ENCODE results near the gene TMCC2. TPM values are rescaled to one million over a fixed set of nuclear protein-coding genes. Genes with fewer than 3 reads are reported as not detected.
"Not testable (repeated sequence)": the region's sequence is repeated elsewhere in the genome, so short reads cannot be mapped to it uniquely, and the experiment has no call there.

Gene TMCC2
- total RNA-seq, 4 donors from 2014 or later = 0.96 to 4.9 (median 2.2) TPM

- DNase-seq (ENCODE audit: low spot score) (no peak), ATAC-seq (ENCODE audit: low FRiP score) (no peak)
- TF ChIP-seq, protein P1, sequence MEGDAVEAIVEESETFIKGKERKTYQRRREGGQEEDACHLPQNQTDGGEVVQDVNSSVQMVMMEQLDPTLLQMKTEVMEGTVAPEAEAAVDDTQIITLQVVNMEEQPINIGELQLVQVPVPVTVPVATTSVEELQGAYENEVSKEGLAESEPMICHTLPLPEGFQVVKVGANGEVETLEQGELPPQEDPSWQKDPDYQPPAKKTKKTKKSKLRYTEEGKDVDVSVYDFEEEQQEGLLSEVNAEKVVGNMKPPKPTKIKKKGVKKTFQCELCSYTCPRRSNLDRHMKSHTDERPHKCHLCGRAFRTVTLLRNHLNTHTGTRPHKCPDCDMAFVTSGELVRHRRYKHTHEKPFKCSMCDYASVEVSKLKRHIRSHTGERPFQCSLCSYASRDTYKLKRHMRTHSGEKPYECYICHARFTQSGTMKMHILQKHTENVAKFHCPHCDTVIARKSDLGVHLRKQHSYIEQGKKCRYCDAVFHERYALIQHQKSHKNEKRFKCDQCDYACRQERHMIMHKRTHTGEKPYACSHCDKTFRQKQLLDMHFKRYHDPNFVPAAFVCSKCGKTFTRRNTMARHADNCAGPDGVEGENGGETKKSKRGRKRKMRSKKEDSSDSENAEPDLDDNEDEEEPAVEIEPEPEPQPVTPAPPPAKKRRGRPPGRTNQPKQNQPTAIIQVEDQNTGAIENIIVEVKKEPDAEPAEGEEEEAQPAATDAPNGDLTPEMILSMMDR (IDR thresholded peaks at IDR 0.05) = no peak
Measured at GRCh38 chr1:205230982-205231381, 3.2 kb downstream of the TMCC2 start.

DNA sequence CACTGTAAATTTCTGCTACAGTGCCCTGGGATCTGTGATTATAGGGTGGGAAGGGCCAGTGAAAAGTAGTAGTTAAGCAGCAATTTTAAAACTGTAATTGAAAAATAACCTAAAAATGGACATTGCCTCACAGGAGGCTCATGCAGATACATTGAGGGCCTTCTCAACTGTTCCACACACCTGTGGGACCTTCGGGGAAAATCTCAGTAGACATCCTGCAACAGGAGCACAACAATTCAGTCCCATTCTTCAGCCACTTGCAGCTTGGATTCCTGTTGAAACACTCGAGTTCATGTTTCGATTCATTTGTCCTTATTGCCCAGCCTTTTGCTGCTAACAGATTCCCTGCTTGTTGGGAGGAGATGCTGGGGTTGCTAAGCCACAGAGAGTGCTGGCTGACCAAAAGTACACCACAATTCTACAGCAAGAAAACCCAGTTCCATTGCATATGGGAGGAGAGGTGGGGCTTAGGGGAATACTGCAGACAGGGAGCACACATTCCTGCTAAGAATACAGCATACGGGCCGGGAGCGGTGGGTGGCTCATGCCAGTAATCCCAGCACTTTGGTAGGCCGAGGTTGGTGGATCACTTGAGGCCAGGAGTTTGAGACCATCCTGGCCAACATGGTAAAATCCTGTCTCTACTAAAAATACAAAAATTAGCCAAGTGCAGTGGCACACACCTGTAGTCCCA is 4.5 kb downstream of the TMCC2 start:
- DNase-seq (ENCODE audit: low spot score) (no peak), ATAC-seq (ENCODE audit: low FRiP score) (no peak)
- TF ChIP-seq, protein P1 (IDR thresholded peaks at IDR 0.05) = no peak

DNA sequence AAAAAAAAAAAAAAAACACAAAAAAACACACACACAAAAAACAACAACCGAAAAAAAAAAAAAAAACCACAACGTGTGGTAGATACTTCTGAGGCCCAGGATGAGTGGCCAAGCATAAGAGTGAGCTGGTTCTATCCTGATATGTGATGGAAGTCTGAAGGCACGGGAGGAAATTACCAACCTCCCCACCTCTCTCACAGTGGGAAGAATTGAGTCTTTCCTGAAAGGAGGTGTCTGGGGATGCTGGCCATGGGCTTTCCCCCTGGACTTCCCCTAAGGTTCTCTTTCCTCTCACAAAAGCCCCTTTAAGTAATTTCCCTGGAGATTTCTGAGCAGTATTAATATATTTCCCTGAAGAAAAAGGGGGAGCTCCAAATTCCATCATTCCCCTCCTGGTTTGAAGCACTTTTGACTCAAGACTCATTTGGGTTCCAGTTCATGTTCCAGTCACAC is 5.2 kb downstream of the TMCC2 start:
- TF ChIP-seq, protein P1 (IDR thresholded peaks at IDR 0.05) = no peak
- ATAC-seq (ENCODE audit: low FRiP score) (no peak), DNase-seq (ENCODE audit: low spot score) (no peak)

DNA sequence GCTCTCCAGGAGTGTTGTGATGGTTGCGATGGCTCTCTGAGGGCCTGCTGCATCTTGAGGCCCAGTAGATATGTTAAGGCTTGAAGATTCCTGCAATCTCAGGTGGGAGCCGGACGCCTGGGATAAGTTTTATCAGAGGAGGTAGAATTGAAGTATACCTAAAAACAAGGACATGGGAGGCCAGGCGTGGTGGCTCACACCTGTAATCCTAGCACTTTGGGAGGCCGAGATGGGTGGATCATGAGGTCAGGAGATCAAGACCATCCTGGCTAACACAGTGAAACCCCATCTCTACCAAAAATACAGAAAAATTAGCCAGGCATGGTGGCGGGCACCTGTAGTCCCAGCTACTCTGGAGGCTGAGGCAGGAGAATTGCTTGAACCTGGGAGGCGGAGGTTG is 6.2 kb downstream of the TMCC2 start:
- not testable (repeated sequence) for DNase-seq (ENCODE audit: low spot score)

GRCh38 chr1:205235951-205236350 is 8.2 kb downstream of the TMCC2 start:
- ATAC-seq (ENCODE audit: low FRiP score) (no peak), DNase-seq (ENCODE audit: low spot score) (no peak)
- TF ChIP-seq, protein P1 (IDR thresholded peaks at IDR 0.05) = no peak

More for the DNA sequence above, 6.2 kb downstream of the TMCC2 start:
- ATAC-seq (ENCODE audit: low FRiP score) = not testable (repeated sequence)

DNA sequence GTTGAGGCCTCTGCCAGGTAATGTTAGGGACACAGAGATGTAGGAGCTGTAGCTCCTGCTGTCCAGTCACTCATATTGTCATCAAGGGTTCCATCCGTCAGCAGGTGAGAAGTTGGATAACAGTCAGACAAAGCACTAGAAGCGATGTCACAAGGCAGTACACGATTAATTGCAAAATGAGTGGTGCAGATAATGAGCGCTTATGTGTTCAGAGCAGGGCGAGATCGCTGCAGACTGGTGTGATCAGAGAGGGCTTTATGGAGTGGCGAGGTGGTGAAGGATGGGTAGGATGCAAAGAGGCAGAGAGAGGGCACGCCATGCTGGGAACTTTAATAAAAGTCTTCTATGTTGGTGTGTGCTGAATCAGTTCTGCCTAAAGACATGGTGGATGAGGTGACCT is 8.8 kb downstream of the TMCC2 start:
- ATAC-seq (ENCODE audit: low FRiP score) (no peak), DNase-seq (ENCODE audit: low spot score) (no peak)
- TF ChIP-seq, protein P1 (IDR thresholded peaks at IDR 0.05) = no peak

- TF ChIP-seq, protein P1 (IDR thresholded peaks at IDR 0.05) = no peak
- ATAC-seq (ENCODE audit: low FRiP score) = no peak
- no peak for DNase-seq (ENCODE audit: low spot score)
Measured at GRCh38 chr1:205236951-205237475, 9.3 kb downstream of the TMCC2 start.

Measured in omental fat pad (tissue), 4 donors.